ENCODE measurements around the gene FBLL1. TPM values are rescaled to one million over a fixed set of nuclear protein-coding genes. Genes with fewer than 3 reads are reported as not detected.
A peak's percentile ranks its signal among the peaks of the same experiment; 100 is the strongest.
"Not testable (repeated sequence)": the region's sequence is repeated elsewhere in the genome, so short reads cannot be mapped to it uniquely, and the experiment has no call there.

The FBLL1 gene
- 1 to 10 TPM in 1 of 4 donors, under 1 TPM in 3; 0.26 to 1.3 (median 0.66) TPM for polyA plus RNA-seq (ENCODE audit: insufficient read length in 4 of 4)

- DNase-seq (ENCODE audit: low read depth in 4 of 4, low spot score in 3 of 4): peak; percentile 37 to 51 (median 45)
Observed at GRCh38 chr5:168528521-168529373, at the start of gene FBLL1. TSS of gene FBLL1 (plus strand) at chr5:168529305. CDS start at chr5:168529505, 200 bp downstream.

- DNase-seq (ENCODE audit: low read depth in 4 of 4, low spot score in 3 of 4): no peak
Observed at GRCh38 chr5:168480601-168481000, 48.5 kb upstream of the FBLL1 start.

- DNase-seq (ENCODE audit: low read depth in 4 of 4, low spot score in 3 of 4): no peak
Observed at GRCh38 chr5:168481330-168481788, 47.7 kb upstream of the FBLL1 start.

GRCh38 chr5:168482361-168482760 lies 46.7 kb upstream of the FBLL1 start:
- no peak for DNase-seq (ENCODE audit: low read depth in 4 of 4, low spot score in 3 of 4)

- DNase-seq (ENCODE audit: low read depth in 4 of 4, low spot score in 3 of 4): peak; percentile 83 to 90 (median 88)
Observed at GRCh38 chr5:168486136-168486879, 42.8 kb upstream of the FBLL1 start, which contains the start of gene RARS1. TSS of gene RARS1 (plus strand) at chr5:168486471. CDS start at chr5:168486499, 28 bp downstream.

- DNase-seq (ENCODE audit: low read depth in 4 of 4, low spot score in 3 of 4): no peak
Observed at GRCh38 chr5:168489059-168489458, 40.0 kb upstream of the FBLL1 start.

- DNase-seq (ENCODE audit: low read depth in 4 of 4, low spot score in 3 of 4): no peak
Observed at GRCh38 chr5:168494057-168494555, 35.0 kb upstream of the FBLL1 start.

- DNase-seq (ENCODE audit: low read depth in 4 of 4, low spot score in 3 of 4): no peak
Observed at GRCh38 chr5:168502563-168503237, 26.4 kb upstream of the FBLL1 start.

GRCh38 chr5:168513861-168514428 lies 15.2 kb upstream of the FBLL1 start:
- DNase-seq (ENCODE audit: low read depth in 4 of 4, low spot score in 3 of 4): no peak

GRCh38 chr5:168525856-168526255 lies 3.2 kb upstream of the FBLL1 start:
- DNase-seq (ENCODE audit: low read depth in 4 of 4, low spot score in 3 of 4): no peak

- no peak for DNase-seq (ENCODE audit: low read depth in 4 of 4, low spot score in 3 of 4)
Observed at GRCh38 chr5:168527756-168528295, 1.3 kb upstream of the FBLL1 start.

GRCh38 chr5:168529374-168530234 lies 499 bp downstream of the FBLL1 start:
- DNase-seq (ENCODE audit: low read depth in 4 of 4, low spot score in 3 of 4): no peak

GRCh38 chr5:168530621-168531150 lies 1.6 kb downstream of the FBLL1 start:
- DNase-seq (ENCODE audit: low read depth in 4 of 4, low spot score in 3 of 4): no peak

GRCh38 chr5:168531191-168531590 lies 2.1 kb downstream of the FBLL1 start:
- no peak for DNase-seq (ENCODE audit: low read depth in 4 of 4, low spot score in 3 of 4)

GRCh38 chr5:168531987-168532864 lies 3.1 kb downstream of the FBLL1 start:
- DNase-seq (ENCODE audit: low read depth in 4 of 4, low spot score in 3 of 4): no peak

- DNase-seq (ENCODE audit: low read depth in 4 of 4, low spot score in 3 of 4): not testable (repeated sequence)
Observed at GRCh38 chr5:168534351-168534750, 5.2 kb downstream of the FBLL1 start.

- no peak for DNase-seq (ENCODE audit: low read depth in 4 of 4, low spot score in 3 of 4)
Observed at GRCh38 chr5:168537176-168537575, 8.1 kb downstream of the FBLL1 start.

- DNase-seq (ENCODE audit: low read depth in 4 of 4, low spot score in 3 of 4): no peak
Observed at GRCh38 chr5:168549554-168549953, 20.4 kb downstream of the FBLL1 start.
